ENCODE data around the gene BCCIP. TPM values are rescaled to one million over a fixed set of nuclear protein-coding genes. Genes with fewer than 3 reads are reported as not detected.

BCCIP gene
- 39.8 and 61.4 TPM in 2 replicates for total RNA-seq

DNA sequence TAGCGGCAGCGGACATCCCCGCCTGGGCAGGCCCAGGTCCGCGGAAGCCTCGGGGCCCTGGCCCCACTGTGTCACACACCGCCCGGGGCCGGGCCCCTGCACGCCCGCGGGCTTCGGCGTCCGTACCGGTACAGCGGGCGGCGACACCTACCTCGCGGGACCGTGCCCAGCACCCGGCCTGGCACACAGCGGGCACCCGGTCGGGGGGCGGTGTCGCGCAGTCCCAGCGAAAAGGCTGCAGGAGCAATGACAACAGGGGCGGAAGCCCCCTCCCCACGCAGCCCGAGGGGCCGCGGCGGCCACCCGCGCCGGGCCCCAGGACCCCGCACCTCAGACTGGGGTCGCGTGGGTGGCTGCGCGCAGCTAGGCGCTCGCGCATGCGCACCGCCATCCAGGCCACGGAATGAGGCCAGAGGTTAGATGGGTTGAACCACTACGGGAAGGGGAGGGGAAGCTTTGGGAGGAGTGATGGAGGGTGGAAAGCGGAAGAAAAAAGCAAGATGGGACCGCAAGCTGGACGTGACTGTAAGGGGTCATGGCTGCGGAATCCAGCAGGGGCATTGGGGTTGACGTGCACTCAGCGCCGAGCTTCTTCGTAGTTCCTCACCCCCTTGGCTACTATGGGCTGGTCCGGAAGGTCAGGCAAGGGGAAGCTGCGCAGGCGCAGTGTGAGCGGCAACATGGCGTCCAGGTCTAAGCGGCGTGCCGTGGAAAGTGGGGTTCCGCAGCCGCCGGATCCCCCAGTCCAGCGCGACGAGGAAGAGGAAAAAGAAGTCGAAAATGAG, at the start of gene BCCIP, which contains the start of gene UROS:
TSS of gene BCCIP (plus strand) at position 669 of the 785 bp plus-strand sequence. CDS start at position 681, 12 bp downstream.
TSS of gene UROS (minus strand) at position 381 of the 785 bp plus-strand sequence. CDS start 6,759 bp downstream, outside the sequence.

DNA sequence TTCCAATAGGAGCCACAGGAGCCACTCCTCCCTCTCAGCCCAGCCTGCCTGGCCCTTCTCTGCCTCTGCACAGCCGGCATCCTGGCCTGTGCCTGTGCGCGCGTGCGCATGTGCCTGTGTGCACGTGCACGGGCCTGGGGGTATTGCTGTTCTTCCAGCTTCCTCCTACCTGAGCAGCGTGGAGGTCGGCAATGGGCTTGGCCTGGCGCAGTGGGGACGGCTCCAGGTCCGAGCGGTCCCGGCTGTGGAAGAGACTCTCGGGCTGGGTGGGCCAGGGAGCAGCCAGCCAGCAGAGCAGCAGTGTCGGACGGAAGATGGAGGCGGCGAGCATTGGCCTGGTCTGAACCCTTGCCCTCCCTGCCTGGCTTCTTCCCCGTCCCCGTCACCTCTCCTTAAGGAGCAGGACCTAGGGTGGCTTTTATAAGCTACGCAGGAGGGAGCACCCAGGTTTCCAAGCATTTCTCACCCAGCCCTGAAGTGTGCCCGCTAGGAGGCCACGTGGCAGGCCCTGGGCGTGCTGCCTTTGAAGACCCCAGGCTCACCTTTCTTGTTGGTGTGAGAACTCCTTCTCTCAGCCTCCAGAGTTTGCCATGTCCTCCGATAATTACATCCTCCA, 47.7 kb upstream of the BCCIP start, which contains the start of gene MMP21:
TSS of gene MMP21 (minus strand) at position 331 of the 616 bp plus-strand sequence. CDS start at position 331, 0 bp downstream.

DNA sequence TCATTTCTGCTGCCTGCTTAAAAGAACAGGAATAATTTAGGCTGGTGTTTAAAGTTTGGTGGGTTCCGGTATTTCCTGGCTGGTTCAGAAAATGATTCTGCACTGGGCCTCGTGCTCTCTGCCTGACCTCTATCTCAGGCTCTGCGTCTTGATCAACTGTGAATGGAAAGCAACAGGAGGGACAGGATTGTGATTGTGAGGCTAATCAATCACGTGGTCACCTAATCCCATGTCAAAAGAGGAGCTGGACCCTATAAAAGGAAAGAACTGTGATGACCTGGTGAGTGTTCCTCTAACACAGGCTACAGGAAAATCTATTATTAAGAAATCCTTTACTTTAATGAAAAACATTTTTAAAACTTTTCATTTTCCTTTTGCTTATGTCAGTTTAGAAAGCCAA, 57.8 kb downstream of the BCCIP start, which contains the start of gene DHX32:
TSS of gene DHX32 (minus strand) at position 101 of the 400 bp plus-strand sequence. CDS start 468 bp downstream, outside the sequence.

Other genes with a start within 250 kb of the BCCIP start
- gene TEX36, start 140.4 kb upstream of the BCCIP start, total RNA-seq: not detected in 2 replicates
- 24.6 and 29.9 TPM in 2 replicates for gene EDRF1, start 103.8 kb upstream of the BCCIP start, total RNA-seq
- under 0.01 TPM in 1 of 2 replicates, not detected in the other for gene MMP21, start 47.7 kb upstream of the BCCIP start, total RNA-seq
- 53.6 and 73.3 TPM in 2 replicates for gene UROS, start 288 bp upstream of the BCCIP start, total RNA-seq
- 42.0 and 58.2 TPM in 2 replicates for gene DHX32, start 57.7 kb downstream of the BCCIP start, total RNA-seq
- gene FANK1, start 73.0 kb downstream of the BCCIP start, total RNA-seq: 4.5 and 4.6 TPM in 2 replicates